ENCODE results near the gene CFAP43. TPM values are rescaled to one million over a fixed set of nuclear protein-coding genes. Genes with fewer than 3 reads are reported as not detected.

The CFAP43 gene
- total and polyA plus RNA-seq, 10 of the 15 experiments (the other 5 are each of a cell fraction or from before 2014, with no cell fraction given), result 0.06 to 0.14 (median 0.10) TPM; not detected in 5

- TF ChIP-seq E2F8 (IDR thresholded peaks at IDR 0.05; ENCODE audit: low read depth, partially characterized antibody) (peak; percentile 76), RFX5 (IDR thresholded peaks at IDR 0.05; ENCODE audit: low read depth, low read length) (peak; percentile 57; the same call in 1 of the 2 replicates), GABPA (IDR thresholded peaks at IDR 0.05; ENCODE audit: low read depth) (peak; percentile 91), ATF3 (IDR thresholded peaks at IDR 0.05; ENCODE audit: borderline replicate concordance, extremely low read depth, low read depth, low read length) (no peak), BHLHE40 (IDR thresholded peaks at IDR 0.05; ENCODE audit: borderline replicate concordance in 1 of 2, low read depth in 2 of 2, low read length in 1 of 2) (peak; percentile 94 to 97), IRF3 (IDR thresholded peaks at IDR 0.05) (peak; percentile 79), ZNF217 (IDR thresholded peaks at IDR 0.05) (no peak), CEBPZ (IDR thresholded peaks at IDR 0.05; ENCODE audit: low read depth, low read length) (peak; percentile 63), SMAD5 (IDR thresholded peaks at IDR 0.05; ENCODE audit: low read depth) (peak; percentile 82), CREM (IDR thresholded peaks at IDR 0.05; ENCODE audit: low read depth) (peak; percentile 93), IRF4 (IDR thresholded peaks at IDR 0.05; ENCODE audit: low read depth, low read length) (no peak), MTA3 (IDR thresholded peaks at IDR 0.05; ENCODE audit: borderline replicate concordance, low read length) (no peak)
- TF ChIP-seq, protein P1, sequence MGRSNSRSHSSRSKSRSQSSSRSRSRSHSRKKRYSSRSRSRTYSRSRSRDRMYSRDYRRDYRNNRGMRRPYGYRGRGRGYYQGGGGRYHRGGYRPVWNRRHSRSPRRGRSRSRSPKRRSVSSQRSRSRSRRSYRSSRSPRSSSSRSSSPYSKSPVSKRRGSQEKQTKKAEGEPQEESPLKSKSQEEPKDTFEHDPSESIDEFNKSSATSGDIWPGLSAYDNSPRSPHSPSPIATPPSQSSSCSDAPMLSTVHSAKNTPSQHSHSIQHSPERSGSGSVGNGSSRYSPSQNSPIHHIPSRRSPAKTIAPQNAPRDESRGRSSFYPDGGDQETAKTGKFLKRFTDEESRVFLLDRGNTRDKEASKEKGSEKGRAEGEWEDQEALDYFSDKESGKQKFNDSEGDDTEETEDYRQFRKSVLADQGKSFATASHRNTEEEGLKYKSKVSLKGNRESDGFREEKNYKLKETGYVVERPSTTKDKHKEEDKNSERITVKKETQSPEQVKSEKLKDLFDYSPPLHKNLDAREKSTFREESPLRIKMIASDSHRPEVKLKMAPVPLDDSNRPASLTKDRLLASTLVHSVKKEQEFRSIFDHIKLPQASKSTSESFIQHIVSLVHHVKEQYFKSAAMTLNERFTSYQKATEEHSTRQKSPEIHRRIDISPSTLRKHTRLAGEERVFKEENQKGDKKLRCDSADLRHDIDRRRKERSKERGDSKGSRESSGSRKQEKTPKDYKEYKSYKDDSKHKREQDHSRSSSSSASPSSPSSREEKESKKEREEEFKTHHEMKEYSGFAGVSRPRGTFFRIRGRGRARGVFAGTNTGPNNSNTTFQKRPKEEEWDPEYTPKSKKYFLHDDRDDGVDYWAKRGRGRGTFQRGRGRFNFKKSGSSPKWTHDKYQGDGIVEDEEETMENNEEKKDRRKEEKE (IDR thresholded peaks at IDR 0.05), result no peak
Observed at GRCh38 chr10:104268713-104269645, 36.8 kb upstream of the CFAP43 start, which contains the start of gene GSTO2 (continued).

Measured in GM12878 (cell line).